Upper lobe of right lung (tissue), 1 donor: ENCODE results near the gene XRRA1. TPM values are rescaled to one million over a fixed set of nuclear protein-coding genes. Genes with fewer than 3 reads are reported as not detected.
"Not testable (repeated sequence)": the region's sequence is repeated elsewhere in the genome, so short reads cannot be mapped to it uniquely, and the experiment has no call there.

Experiments
- ATAC-seq: fragments of 200-7000 bp; cut with Tn5 transposase; one replicate; pipeline ENCODE4 v1.9.1; 2020; ENCODE audit warnings: mild to moderate bottlenecking, moderate library complexity
- DNase-seq: peaks from one replicate; pipeline ENCODE4 v3.0.0-alpha.2; 2020
- H3K27ac ChIP-seq: fragments of 200-600 bp; one replicate; pipeline ENCODE4 v1.8.0; 2022
- H3K27me3 ChIP-seq: fragments of 200-600 bp; one replicate; pipeline ENCODE4 v1.8.0; 2022; ENCODE audit warnings: mild to moderate bottlenecking
- H3K36me3 ChIP-seq: fragments of 200-600 bp; one replicate; pipeline ENCODE4 v1.8.0; 2022
- H3K4me1 ChIP-seq: fragments of 200-600 bp; one replicate; pipeline ENCODE4 v1.8.0; 2022
- H3K4me3 ChIP-seq: fragments of 200-600 bp; one replicate; pipeline ENCODE4 v1.8.0; 2022; ENCODE audit warnings: mild to moderate bottlenecking
- H3K9me3 ChIP-seq: fragments of 200-600 bp; one replicate; pipeline ENCODE4 v1.8.0; 2022
- intact Hi-C: fragments of 100-400 bp; cut with DNase I; formaldehyde crosslinking; loops from one replicate; pipeline ENCODE4 v1.11.0; 2022
- total RNA-seq: library from RNA; stranded (reverse); fragmentation: NEBNext Ultra II Directional; extraction: Animal tissue kit (Norgen Biotek cat#: 25700); gene quantifications from one replicate; pipeline ENCODE4 v1.2.1, GENCODE V29; 2021
- TF ChIP-seq, protein P1 (sequence below): fragments of 200-600 bp; IDR thresholded peaks from one replicate; pipeline ENCODE4 v1.8.0; 2022; ENCODE audit warnings: antibody characterized with exemption
- donor health status: DM: no; HTN: yes; CAD: no; lungs with severe emphysema.

Gene XRRA1
- total RNA-seq, 1 donor from 2014 or later: 10.6 TPM

DNA sequence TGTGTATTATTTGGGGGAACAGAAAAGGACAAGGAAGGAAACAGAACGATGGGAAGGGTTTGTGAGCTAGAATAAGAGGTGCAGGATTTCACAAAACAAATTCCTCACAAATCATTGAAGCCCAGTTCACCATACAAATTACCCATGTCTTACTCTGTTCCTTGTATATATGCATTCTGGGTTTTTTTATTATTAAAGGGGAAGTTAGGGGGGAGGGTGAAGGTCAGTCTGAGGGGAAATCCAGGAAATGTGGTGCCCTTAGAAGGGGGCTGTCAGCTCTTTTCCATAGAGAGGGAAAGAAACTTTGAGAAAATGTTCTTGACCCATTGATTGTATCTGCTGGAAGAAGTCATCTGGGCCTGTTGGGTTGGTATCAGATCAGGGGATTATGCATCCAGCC is 109.4 kb downstream of the XRRA1 start:
- DNase-seq (no peak), ATAC-seq (no peak)
- Histone ChIP-seq H3K36me3 (peaks cover 51% of the 10 kb centered on the region), H3K27ac (no peak overlapping the region), H3K4me3 (no peak overlapping the region), H3K9me3 (no peaks in the 10 kb centered on the region), H3K27me3 (no peaks in the 10 kb centered on the region), H3K4me1 (no peaks in the 10 kb centered on the region)
- intact Hi-C loops: no loop called here
- TF ChIP-seq, protein P1, sequence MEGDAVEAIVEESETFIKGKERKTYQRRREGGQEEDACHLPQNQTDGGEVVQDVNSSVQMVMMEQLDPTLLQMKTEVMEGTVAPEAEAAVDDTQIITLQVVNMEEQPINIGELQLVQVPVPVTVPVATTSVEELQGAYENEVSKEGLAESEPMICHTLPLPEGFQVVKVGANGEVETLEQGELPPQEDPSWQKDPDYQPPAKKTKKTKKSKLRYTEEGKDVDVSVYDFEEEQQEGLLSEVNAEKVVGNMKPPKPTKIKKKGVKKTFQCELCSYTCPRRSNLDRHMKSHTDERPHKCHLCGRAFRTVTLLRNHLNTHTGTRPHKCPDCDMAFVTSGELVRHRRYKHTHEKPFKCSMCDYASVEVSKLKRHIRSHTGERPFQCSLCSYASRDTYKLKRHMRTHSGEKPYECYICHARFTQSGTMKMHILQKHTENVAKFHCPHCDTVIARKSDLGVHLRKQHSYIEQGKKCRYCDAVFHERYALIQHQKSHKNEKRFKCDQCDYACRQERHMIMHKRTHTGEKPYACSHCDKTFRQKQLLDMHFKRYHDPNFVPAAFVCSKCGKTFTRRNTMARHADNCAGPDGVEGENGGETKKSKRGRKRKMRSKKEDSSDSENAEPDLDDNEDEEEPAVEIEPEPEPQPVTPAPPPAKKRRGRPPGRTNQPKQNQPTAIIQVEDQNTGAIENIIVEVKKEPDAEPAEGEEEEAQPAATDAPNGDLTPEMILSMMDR: no peak

DNA sequence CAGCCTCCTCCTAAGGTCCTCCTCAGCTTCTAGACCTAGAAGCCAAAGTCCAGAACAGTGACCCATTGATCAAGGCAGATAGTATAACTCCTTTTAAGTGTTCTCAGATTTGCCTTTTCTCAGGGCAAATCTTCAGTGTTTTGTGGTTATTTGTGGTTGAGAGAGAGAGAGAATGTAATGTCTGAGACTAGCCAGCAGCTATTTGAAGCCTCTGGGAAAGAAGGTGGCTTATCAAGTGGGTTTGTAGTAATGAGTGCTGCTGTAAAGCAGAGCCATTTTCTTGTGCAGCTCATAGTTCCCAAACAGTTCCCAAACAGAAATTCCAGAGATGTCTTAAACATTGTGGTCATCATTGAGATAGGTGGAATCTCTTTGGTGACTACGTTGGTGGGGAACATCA is 110.7 kb downstream of the XRRA1 start:
- Histone ChIP-seq H3K4me3 (no peak overlapping the region), H3K27ac (no peak overlapping the region), H3K9me3 (no peaks in the 10 kb centered on the region), H3K27me3 (no peaks in the 10 kb centered on the region), H3K4me1 (no peaks in the 10 kb centered on the region), H3K36me3 (peaks cover 54% of the 10 kb centered on the region)
- TF ChIP-seq, protein P1: no peak
- intact Hi-C loops: no loop called here
- DNase-seq (no peak), ATAC-seq (no peak)

DNA sequence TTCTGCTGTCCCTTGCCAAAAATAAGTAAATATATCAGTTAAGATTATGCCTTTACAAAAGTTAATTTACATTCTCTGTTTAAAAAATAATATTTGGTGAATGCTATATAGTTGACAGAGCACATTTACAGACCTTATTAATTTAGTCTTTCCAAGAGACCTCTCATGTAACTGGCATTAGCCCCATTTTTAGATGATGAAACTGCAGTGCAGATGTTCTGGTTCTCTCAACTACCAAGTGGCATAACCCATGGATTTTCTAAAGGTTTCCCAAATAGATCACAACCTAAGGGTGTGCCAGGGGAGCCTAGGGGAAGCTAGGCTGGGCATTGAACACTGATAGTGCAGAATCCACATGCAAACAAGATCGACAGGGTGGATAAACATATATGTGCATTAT is 111.7 kb downstream of the XRRA1 start:
- DNase-seq (no peak), ATAC-seq (no peak)
- no peak overlapping the region for H3K27ac ChIP-seq
- no peaks in the 10 kb centered on the region for H3K4me1 ChIP-seq
- intact Hi-C loops: no loop called here
- TF ChIP-seq, protein P1: no peak
- H3K4me3 ChIP-seq: no peak overlapping the region
- H3K27me3 ChIP-seq: no peaks in the 10 kb centered on the region
- no peaks in the 10 kb centered on the region for H3K9me3 ChIP-seq
- peaks cover 48% of the 10 kb centered on the region for H3K36me3 ChIP-seq

DNA sequence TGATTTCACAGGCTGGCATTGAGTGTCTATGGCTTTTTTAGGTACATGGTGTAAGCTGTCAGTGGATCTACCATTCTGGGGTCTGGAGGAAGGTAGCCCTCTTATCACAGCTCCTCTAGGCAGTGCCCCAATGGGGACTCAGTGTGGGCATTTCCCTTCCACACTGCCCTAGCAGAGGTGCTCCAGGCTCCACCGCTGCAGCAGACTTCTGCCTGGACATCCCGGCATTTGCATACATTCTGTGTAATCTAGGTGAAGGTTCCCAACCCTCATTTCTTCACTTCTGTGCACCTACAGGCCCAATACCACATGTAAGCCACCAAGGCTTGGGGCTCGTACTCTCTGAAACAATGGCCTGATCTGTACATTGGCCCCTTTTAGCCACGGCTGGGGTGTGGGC is 122.0 kb downstream of the XRRA1 start:
- H3K9me3 ChIP-seq: no peaks in the 10 kb centered on the region
- H3K36me3 ChIP-seq: no peaks in the 10 kb centered on the region
- H3K27ac ChIP-seq: no peak overlapping the region
- ATAC-seq (no peak), DNase-seq (no peak)
- TF ChIP-seq, protein P1: no peak
- peaks cover 11% of the 10 kb centered on the region for H3K4me1 ChIP-seq
- H3K27me3 ChIP-seq: no peaks in the 10 kb centered on the region
- intact Hi-C loops: no loop called here
- no peak overlapping the region for H3K4me3 ChIP-seq

DNA sequence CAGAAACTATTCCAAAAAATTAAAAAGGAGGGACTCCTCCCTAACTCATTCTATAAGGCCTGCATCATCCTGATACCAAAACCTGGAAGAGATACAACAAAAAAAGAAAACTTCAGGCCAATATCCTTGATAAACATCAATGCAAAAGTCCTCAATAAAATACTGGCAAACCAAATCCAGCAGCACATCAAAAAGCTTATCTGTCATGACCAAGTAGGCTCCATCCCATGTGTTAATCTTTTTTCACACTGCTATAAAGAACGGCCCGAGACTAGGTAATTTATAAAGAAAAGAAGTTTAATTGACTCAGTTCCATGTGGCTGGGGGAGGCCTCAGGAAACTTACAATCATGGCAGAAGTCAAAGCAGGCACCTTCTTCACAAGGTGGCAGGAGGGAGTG is 123.3 kb downstream of the XRRA1 start:
- H3K4me3 ChIP-seq, H3K36me3 ChIP-seq, H3K27ac ChIP-seq, intact Hi-C loops, DNase-seq, H3K9me3 ChIP-seq, H3K27me3 ChIP-seq, ATAC-seq: not testable (repeated sequence)
- H3K4me1 ChIP-seq: peaks cover 16% of the 10 kb centered on the region

DNA sequence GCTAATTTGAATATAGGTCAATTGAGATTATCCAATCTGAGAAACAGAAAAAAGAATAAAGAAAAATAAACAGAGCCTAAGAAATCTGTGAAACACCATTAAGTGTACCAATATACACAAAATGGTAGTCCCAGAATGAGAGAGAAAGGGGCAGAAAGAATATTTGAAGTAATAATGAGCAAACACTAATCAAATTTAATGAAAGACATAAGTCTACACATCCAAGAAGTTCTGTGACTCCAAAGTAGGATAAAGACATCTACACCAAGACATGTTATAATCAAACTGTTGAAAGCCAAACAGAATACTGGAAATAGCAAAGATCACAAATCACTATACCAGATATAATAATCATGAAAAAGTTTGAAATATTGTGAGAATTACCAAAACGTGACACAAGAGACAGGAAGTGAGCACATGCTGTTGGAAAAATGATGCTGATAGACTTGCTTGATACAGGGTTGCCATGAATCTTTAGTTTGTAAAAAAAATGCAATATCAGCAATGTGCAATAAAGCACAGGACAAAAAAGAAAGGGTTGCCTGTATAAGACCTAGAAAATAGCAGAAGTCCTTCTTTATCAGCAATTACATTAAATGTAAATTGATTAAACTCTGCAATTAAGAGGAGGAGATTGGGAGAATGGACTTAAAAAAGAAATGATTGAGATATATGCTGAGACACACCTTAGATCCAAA is 124.5 kb downstream of the XRRA1 start:
- TF ChIP-seq, protein P1: no peak
- DNase-seq (no peak), ATAC-seq (no peak)
- Histone ChIP-seq H3K9me3 (no peaks in the 10 kb centered on the region), H3K27ac (no peak overlapping the region), H3K27me3 (no peaks in the 10 kb centered on the region), H3K4me3 (no peak overlapping the region), H3K36me3 (no peaks in the 10 kb centered on the region), H3K4me1 (peaks cover 22% of the 10 kb centered on the region)
- intact Hi-C loops: no loop called here
